Activated T-cell treated with anti-CD3 and anti-CD28 coated beads, Interleukin-2, amount 50 U/mL, for 72 hours (primary cell): ENCODE data around the gene ELAC2. TPM values are rescaled to one million over a fixed set of nuclear protein-coding genes. Genes with fewer than 3 reads are reported as not detected.

ENCODE experiments used
- ATAC-seq, 2 donors: fragments of 150-1000 bp; cut with Tn5 transposase; replicated peaks in 1 of 2; 2 replicates each; pipeline ENCODE4 v1.10.0; 2021; ENCODE audit warnings: moderate library complexity in 2 of 2, mild to moderate bottlenecking in 1 of 2
- DNase-seq, 2 donors: peaks; one replicate each; pipeline ENCODE4 v3.0.0; 2021 to 2022; ENCODE audit warnings: mixed read lengths in 1 of 2
- H3K27ac Mint-ChIP-seq: one replicate; pipeline ENCODE4 v1.8.0; 2022; ENCODE audit warnings: mild to moderate bottlenecking, moderate library complexity, mixed read lengths
- H3K27me3 Mint-ChIP-seq: one replicate; pipeline ENCODE4 v1.8.0; 2022; ENCODE audit warnings: low read depth, mixed read lengths
- H3K36me3 Mint-ChIP-seq, 2 donors: one replicate each; pipeline ENCODE4 v1.8.0; 2022; ENCODE audit warnings: mixed read lengths in 2 of 2, mild to moderate bottlenecking in 1 of 2; ENCODE audit not compliant: insufficient read depth in 2 of 2
- H3K4me1 Mint-ChIP-seq: one replicate; pipeline ENCODE4 v1.8.0; 2022; ENCODE audit warnings: low read depth, mixed read lengths
- H3K4me3 Mint-ChIP-seq, 2 donors: one replicate each; pipeline ENCODE4 v1.8.0; 2022; ENCODE audit warnings: mild to moderate bottlenecking in 2 of 2, mixed read lengths in 2 of 2, moderate library complexity in 2 of 2
- H3K9me3 Mint-ChIP-seq, 2 donors: one replicate each; pipeline ENCODE4 v1.8.0; 2022; ENCODE audit warnings: mixed read lengths in 2 of 2
- total RNA-seq, 2 donors: library from RNA; stranded (reverse); gene quantifications; one replicate each; pipeline ENCODE4 v1.2.3, GENCODE V29; 2022

The ELAC2 gene
- total RNA-seq, 2 donors from 2014 or later: 60.7 to 67.7 TPM

GRCh38 chr17:12952012-12952411 is 65.8 kb downstream of the ELAC2 start:
- Mint-ChIP-seq H3K27ac (no peak overlapping the region), H3K36me3 (no peaks in the 10 kb centered on the region), H3K9me3 (peaks cover 4 to 5% of the 10 kb centered on the region in 2 donors), H3K27me3 (no peaks in the 10 kb centered on the region), H3K4me1 (no peaks in the 10 kb centered on the region), H3K4me3 (no peak overlapping the region)
- ATAC-seq: no peak
- no peak for DNase-seq

- Mint-ChIP-seq H3K4me3 (no peak overlapping the region), H3K27ac (no peak overlapping the region)
- ATAC-seq: no peak
Observed at GRCh38 chr17:12947047-12947446, 70.8 kb downstream of the ELAC2 start.

More at GRCh38 chr17:12947047-12947446, 70.8 kb downstream of the ELAC2 start:
- Mint-ChIP-seq H3K9me3 (peaks cover 0 to 3% of the 10 kb centered on the region in 2 donors), H3K27me3 (no peaks in the 10 kb centered on the region), H3K4me1 (no peaks in the 10 kb centered on the region), H3K36me3 (peaks cover 0 to 1% of the 10 kb centered on the region in 2 donors)
- DNase-seq: no peak

Other genes with a start within 250 kb of the ELAC2 start
- gene ARHGAP44, start 228.5 kb downstream of the ELAC2 start, total RNA-seq: under 1 TPM in 1 of 2 donors, not detected in 1; 0.55 TPM